Measurements from ENCODE around the gene RPLP1. TPM values are rescaled to one million over a fixed set of nuclear protein-coding genes. Genes with fewer than 3 reads are reported as not detected.

RPLP1 gene
- total RNA-seq, 1 experiment from 2014 or later: 1,613 TPM

- no TSS peak for BruUV-seq (replicated peaks)
- no peak overlapping the region for H3K27ac ChIP-seq (ENCODE audit: low read depth, low read length, poor library complexity, severe bottlenecking)
- CTCF ChIA-PET: no interaction called here
- H3K9me3 ChIP-seq (ENCODE audit: low read depth, low read length, poor library complexity, severe bottlenecking): no peaks in the 10 kb centered on the region
- intact Hi-C loops (cut with micrococcal nuclease; ENCODE audit: unreplicated experiment): no loop called here
- H3K36me3 ChIP-seq (ENCODE audit: insufficient read depth, low read length, poor library complexity, severe bottlenecking): peaks cover 100% of the 10 kb centered on the region
- TF ChIP-seq CTCF (conservative IDR thresholded peaks at IDR 0.05; ENCODE audit: low read depth, low read length) (no peak), EZH2 (IDR thresholded peaks at IDR 0.05; ENCODE audit: borderline replicate concordance, low read depth, low read length, poor library complexity, severe bottlenecking) (no peak)
- no peak for DNase-seq (ENCODE audit: low spot score)
- H3K4me1 ChIP-seq (ENCODE audit: insufficient read depth, low read length, poor library complexity, severe bottlenecking): no peaks in the 10 kb centered on the region
- no peaks in the 10 kb centered on the region for H3K27me3 ChIP-seq (replicated peaks; ENCODE audit: insufficient read depth, low read depth, low read length, poor library complexity)
- H3K4me3 ChIP-seq (ENCODE audit: low read depth, low read length, poor library complexity, severe bottlenecking): no peak overlapping the region
- POLR2A ChIA-PET (ENCODE audit: low non-redundant PET): no interaction called here
Measured at GRCh38 chr15:69439623-69440022, 13.0 kb upstream of the RPLP1 start.

- H3K27ac ChIP-seq (ENCODE audit: low read depth, low read length, poor library complexity, severe bottlenecking): no peak overlapping the region
- BruUV-seq (replicated peaks): no TSS peak
Measured at GRCh38 chr15:69443032-69443611, 9.5 kb upstream of the RPLP1 start.

GRCh38 chr15:69444686-69445085 is 7.9 kb upstream of the RPLP1 start:
- TF ChIP-seq CTCF (conservative IDR thresholded peaks at IDR 0.05; ENCODE audit: low read depth, low read length) (no peak), EZH2 (IDR thresholded peaks at IDR 0.05; ENCODE audit: borderline replicate concordance, low read depth, low read length, poor library complexity, severe bottlenecking) (no peak)
- H3K27me3 ChIP-seq (replicated peaks; ENCODE audit: insufficient read depth, low read depth, low read length, poor library complexity): no peaks in the 10 kb centered on the region
- no peak overlapping the region for H3K4me3 ChIP-seq (ENCODE audit: low read depth, low read length, poor library complexity, severe bottlenecking)
- H3K4me1 ChIP-seq (ENCODE audit: insufficient read depth, low read length, poor library complexity, severe bottlenecking): no peaks in the 10 kb centered on the region
- intact Hi-C loops (cut with micrococcal nuclease; ENCODE audit: unreplicated experiment): no loop called here
- POLR2A ChIA-PET (ENCODE audit: low non-redundant PET): no interaction called here
- no TSS peak for BruUV-seq (replicated peaks)
- peaks cover 98% of the 10 kb centered on the region for H3K36me3 ChIP-seq (ENCODE audit: insufficient read depth, low read length, poor library complexity, severe bottlenecking)
- DNase-seq (ENCODE audit: low spot score): no peak
- CTCF ChIA-PET: no interaction called here
- no peaks in the 10 kb centered on the region for H3K9me3 ChIP-seq (ENCODE audit: low read depth, low read length, poor library complexity, severe bottlenecking)
- no peak overlapping the region for H3K27ac ChIP-seq (ENCODE audit: low read depth, low read length, poor library complexity, severe bottlenecking)

More at GRCh38 chr15:69443032-69443611, 9.5 kb upstream of the RPLP1 start:
- ChIA-PET POLR2A (ENCODE audit: low non-redundant PET) (no interaction called here), CTCF (no interaction called here)
- intact Hi-C loops (cut with micrococcal nuclease; ENCODE audit: unreplicated experiment): no loop called here
- Histone ChIP-seq H3K4me1 (ENCODE audit: insufficient read depth, low read length, poor library complexity, severe bottlenecking) (no peaks in the 10 kb centered on the region), H3K27me3 (replicated peaks; ENCODE audit: insufficient read depth, low read depth, low read length, poor library complexity) (no peaks in the 10 kb centered on the region), H3K36me3 (ENCODE audit: insufficient read depth, low read length, poor library complexity, severe bottlenecking) (peaks cover 100% of the 10 kb centered on the region), H3K4me3 (ENCODE audit: low read depth, low read length, poor library complexity, severe bottlenecking) (no peak overlapping the region), H3K9me3 (ENCODE audit: low read depth, low read length, poor library complexity, severe bottlenecking) (no peaks in the 10 kb centered on the region)
- DNase-seq (ENCODE audit: low spot score): no peak
- TF ChIP-seq EZH2 (IDR thresholded peaks at IDR 0.05; ENCODE audit: borderline replicate concordance, low read depth, low read length, poor library complexity, severe bottlenecking) (no peak), CTCF (conservative IDR thresholded peaks at IDR 0.05; ENCODE audit: low read depth, low read length) (no peak)
